Stimulated activated CD4-positive, alpha-beta T cell treated with anti-CD3 and anti-CD28 coated beads, Interleukin-4, amount 100 ng/mL, for 48 hours (primary cell): ENCODE data around the gene ATP10A.
A peak's percentile ranks its signal among the peaks of the same experiment; 100 is the strongest.

Experiments
- DNase-seq, 2 donors: peaks; one replicate each; pipeline ENCODE4 v3.0.0-alpha.2; 2020; ENCODE audit warnings: low read depth in 2 of 2

ATP10A gene

GRCh38 chr15:25705433-25706115 lies 157.6 kb downstream of the ATP10A start:
- DNase-seq, result no peak

- DNase-seq, result no peak
Measured at GRCh38 chr15:25703726-25704125, 159.4 kb downstream of the ATP10A start.

- no peak for DNase-seq
Measured at GRCh38 chr15:25701721-25702465, 161.2 kb downstream of the ATP10A start.

GRCh38 chr15:25700916-25701315 lies 162.2 kb downstream of the ATP10A start:
- no peak for DNase-seq

GRCh38 chr15:25697586-25697985 lies 165.5 kb downstream of the ATP10A start:
- DNase-seq, result no peak

DNA sequence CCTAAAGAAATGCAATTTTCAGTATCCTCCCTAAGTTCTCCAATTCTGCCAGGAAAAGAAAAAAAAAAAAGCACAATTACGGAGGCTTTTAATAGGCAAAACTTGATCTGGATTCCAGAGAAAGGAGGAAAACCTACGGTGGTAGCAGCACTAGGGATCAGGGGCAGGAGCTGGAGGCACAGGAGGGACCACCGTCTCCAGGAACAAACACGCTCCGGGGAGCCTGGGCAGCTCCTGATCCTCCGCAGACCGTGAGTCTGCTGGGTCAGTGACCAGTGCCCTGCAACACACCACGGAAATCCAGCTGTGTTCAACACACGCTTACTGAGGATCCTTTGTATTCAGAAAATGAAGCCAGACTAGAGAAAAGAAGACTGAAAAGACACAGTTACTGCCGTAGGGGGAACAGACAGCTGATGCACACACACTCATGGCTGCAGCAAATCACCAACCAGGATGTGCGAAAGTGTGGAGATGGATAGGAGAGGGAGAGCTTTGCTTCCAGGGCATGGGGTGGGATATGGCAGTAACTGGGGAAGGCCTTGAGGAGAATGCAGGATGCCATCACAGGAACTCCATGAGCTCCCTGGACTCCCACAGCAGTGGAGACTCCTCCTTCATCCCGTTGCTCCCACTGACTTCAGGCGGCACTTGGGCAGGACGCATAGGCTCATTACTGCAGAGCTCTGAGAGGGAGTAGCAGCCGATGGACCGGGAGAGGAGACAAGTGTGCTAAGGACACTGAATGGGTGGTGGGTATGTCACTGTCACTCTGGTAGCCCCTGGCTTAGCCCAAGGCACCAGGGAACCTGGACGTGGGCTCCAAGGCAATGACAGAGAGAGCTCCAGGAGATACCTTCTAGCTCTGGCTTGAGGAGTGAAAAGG lies 167.0 kb downstream of the ATP10A start:
- DNase-seq, result no peak

DNA sequence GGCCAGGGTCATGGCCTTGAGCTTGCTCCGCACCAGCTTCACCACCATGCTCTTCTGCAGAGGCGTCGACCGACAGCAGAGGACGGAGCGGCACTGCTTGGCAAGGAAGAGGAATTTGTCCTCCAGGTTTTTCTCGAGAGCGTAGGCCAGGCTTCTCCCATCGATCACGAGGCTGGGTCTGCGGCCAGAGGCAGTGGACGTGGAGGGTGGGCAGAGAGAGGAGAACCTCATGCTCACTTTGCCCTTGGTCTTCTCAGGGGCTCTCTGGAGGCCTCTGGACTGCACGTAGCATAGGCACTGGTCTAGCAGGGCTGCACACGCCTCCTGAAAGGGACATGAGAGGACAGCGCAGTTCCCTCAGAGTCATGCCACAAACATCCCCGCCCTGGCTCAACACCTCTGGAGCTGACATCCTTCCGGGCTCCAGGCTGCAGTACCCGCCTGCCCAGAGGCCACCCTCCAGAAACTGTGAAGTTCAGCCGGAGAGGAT lies 168.3 kb downstream of the ATP10A start:
- no peak for DNase-seq

- no peak for DNase-seq
Measured at GRCh38 chr15:25694239-25694584, 168.9 kb downstream of the ATP10A start.

GRCh38 chr15:25693321-25694238 lies 169.5 kb downstream of the ATP10A start:
- peak; percentile 5 to 31 for DNase-seq

DNA sequence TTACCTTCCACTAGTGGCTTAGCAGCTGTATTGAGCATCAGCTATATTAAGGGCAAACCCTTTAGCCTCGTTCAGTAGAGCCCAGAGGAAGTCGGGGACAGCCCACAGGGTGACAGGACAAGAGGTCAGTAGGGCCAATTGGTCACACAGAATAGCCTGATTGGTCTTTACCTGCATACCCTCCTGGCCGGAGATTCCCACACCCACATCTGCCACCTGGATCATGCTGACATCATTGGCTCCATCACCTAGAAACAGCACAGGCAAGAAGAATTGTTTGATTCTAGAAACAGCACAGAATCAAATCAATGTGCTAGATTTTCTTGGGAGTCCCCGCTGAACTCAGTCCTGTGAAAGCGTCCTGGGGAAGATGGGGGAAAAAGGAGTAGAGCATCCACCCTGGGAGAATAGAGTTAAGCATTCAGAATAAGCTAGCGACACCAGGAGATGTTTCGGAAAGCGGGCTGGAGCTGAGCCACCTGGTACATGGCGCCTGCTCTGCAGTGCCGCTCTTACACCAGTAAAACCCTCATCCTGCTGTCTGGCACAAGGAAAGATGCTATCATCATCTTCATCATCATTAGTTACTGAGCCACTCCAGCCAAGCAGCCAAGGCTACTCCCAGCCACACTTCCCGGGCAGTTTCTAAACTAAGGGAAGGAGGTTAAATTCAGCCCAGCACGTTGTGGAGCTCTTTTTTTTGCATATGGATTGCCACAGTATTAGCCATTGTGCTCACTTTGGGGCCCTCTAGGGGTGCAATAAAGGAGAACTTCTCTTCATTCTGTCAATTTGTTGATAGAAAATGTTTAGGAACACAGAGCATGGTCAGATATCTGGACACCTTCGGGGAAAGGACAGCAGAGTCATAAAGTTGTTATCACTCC lies 171.3 kb downstream of the ATP10A start:
- DNase-seq, result no peak

- no peak for DNase-seq
Measured at GRCh38 chr15:25690673-25691543, 172.2 kb downstream of the ATP10A start.

DNA sequence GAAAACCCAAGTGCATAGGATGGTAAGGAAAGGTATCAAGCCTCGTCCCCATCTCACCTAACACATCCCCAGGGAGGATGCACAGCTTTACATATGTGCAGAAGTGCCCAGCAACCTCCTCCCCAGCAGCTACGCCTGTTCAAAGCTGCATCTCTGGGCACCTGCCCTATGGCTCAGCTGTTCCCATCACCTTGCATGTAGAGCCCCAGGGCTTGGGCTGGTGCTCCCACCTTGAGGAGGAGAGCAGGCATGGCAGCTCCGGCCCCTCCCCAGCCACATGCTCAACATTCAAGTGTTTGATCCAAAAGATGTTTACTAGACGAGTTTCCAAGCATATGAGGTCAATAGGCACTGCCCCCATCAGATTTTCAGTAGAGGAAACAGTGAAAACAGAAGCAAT lies 173.5 kb downstream of the ATP10A start:
- no peak for DNase-seq

DNA sequence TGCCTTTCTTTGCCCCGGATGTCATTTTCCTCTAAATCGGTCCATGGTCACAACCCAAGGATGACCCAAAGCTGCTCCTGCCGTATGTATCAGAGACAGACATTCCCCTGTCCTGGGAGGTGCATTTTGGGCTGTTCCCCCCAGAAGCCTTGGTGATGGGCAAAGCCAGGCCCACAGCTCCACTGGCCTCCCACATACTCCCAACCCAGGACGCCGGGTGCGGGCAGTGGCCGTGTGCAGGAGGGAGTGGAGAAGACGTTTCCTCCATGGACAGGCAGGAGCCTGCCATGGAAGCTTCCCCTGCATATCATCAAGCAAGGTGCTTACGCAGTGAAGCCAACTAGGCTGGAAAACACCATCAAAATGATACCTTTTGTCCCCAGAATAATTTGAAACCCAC lies 175.0 kb downstream of the ATP10A start:
- DNase-seq, result no peak

DNA sequence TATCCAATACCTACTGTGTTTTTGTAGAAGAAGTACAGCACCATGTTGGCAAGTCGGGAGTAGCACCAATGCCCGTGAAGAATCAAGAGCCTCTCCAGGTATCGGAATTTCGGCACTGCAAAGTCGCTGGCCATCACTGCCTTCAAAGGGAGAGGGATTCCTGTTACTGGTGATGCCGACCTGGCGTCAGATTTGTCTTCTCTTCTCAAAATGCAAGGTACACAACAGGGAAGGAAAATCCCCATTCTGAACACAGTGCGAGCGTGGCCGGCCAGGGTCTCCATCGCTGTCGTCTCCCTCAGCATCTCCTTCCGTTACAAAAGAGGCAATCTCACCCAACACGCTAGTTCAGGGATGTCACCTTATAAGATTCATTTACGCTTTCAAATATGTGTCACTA lies 175.4 kb downstream of the ATP10A start:
- DNase-seq, result no peak

- DNase-seq, result no peak
Measured at GRCh38 chr15:25687276-25687675, 175.9 kb downstream of the ATP10A start.

GRCh38 chr15:25686780-25687179 lies 176.3 kb downstream of the ATP10A start:
- DNase-seq, result no peak

DNA sequence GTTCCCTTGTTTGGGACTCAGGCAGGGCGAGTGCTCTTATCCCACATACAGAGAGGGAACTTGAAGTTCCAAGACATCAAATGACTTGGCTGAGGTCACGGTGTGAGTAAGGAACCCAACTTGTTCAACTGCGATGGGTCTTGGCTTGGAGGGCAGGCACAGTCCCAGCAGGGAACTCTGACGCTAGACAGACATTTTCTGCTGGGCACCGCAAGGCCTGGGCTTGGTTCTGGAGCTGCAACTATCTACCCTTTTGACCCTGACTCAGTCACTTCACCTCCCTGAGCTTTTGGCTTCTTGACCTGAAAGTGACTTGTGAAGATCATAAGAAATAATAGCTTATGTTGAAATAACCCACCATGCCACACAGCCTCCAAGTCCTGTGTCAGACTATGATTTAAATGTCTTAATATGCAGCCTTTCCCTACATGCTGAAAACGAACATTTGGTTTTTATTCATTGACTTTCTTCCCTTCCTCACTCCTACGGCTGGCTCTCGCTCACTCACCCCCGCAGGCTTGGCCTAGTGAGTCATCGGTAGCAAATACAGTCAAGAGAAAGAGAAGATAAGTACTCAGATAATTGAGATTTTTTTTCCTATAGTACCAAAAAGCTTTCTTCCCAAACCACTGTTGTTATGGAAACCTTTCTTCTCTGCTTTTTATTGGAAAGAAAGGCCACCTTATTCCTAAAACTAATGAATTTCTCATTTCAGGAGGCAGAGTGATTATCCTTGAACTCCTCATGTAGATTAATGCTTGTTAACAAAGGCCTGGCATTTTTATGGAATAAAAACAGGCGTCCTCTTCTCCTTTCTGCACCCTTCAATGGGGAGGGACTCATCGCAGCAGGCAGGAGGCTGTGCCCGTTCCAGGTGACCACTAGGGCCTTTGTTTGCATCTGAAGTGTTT lies 178.4 kb downstream of the ATP10A start:
- no peak for DNase-seq

GRCh38 chr15:25683911-25684310 lies 179.2 kb downstream of the ATP10A start:
- DNase-seq, result no peak
